IMR-90 (cell line): Measurements from ENCODE around the gene SLC6A3. TPM values are rescaled to one million over a fixed set of nuclear protein-coding genes. Genes with fewer than 3 reads are reported as not detected.

ENCODE experiments used
- ATAC-seq: fragments of 200-7000 bp; cut with Tn5 transposase; 2 replicates; pipeline ENCODE4 v1.9.1; 2020; ENCODE audit warnings: low read depth, mild to moderate bottlenecking, moderate library complexity
- BruUV-seq: library from RNA; stranded (reverse); fragments of 400-500 nt; replicated peaks from 2 replicates; lab custom pipeline; 2021; lab: Mats Ljungman, UMichigan
- CTCF ChIA-PET: fragments of 300-600 bp; formaldehyde crosslinking; extraction: SDS; loops from one replicate; lab custom pipeline; 2021; ENCODE audit warnings: antibody characterized with exemption; lab: Yijun Ruan, JAX
- POLR2A ChIA-PET: fragments of 300-600 bp; sonication (Branson Sonifier 250); formaldehyde crosslinking; loops from one replicate; lab custom pipeline; 2022; ENCODE audit warnings: antibody characterized with exemption; ENCODE audit not compliant: unreplicated experiment; lab: Charles Lee
- DNase-seq: peaks from one replicate; pipeline ENCODE4 v3.0.0; 2013
- H2AFZ ChIP-seq: replicated peaks from 2 replicates; pipeline ENCODE3; 2013; ENCODE audit warnings: low read length, mild to moderate bottlenecking; ENCODE audit not compliant: poor library complexity
- H2AK5ac ChIP-seq: 2 replicates; pipeline ENCODE4 v1.6.1; 2013; ENCODE audit warnings: low read depth, low read length, inconsistent platforms
- H2AK9ac ChIP-seq: replicated peaks from 2 replicates; pipeline ENCODE3; 2013; ENCODE audit warnings: mild to moderate bottlenecking, low read depth, low read length, moderate library complexity; ENCODE audit not compliant: poor library complexity
- H2BK120ac ChIP-seq: 2 replicates; pipeline ENCODE4 v1.6.1; 2013; ENCODE audit warnings: low read depth, low read length, inconsistent platforms
- H2BK15ac ChIP-seq: 3 replicates; pipeline ENCODE4 v1.6.1; 2013; ENCODE audit warnings: low read depth, low read length, inconsistent platforms
- H2BK20ac ChIP-seq: 2 replicates; pipeline ENCODE4 v1.6.1; 2013; ENCODE audit warnings: low read depth, mild to moderate bottlenecking, inconsistent platforms, low read length, moderate library complexity
- H2BK5ac ChIP-seq: 2 replicates; pipeline ENCODE4 v1.6.1; 2013; ENCODE audit warnings: mild to moderate bottlenecking, low read depth, low read length, inconsistent platforms; ENCODE audit not compliant: poor library complexity, severe bottlenecking
- H3K14ac ChIP-seq: replicated peaks from 2 replicates; pipeline ENCODE4 v1.6.1; 2013; ENCODE audit warnings: low read depth, low read length, inconsistent platforms
- H3K18ac ChIP-seq: 2 replicates; pipeline ENCODE4 v1.6.1; 2013; ENCODE audit warnings: low read depth, low read length, control low read depth
- H3K23ac ChIP-seq: 2 replicates; pipeline ENCODE4 v1.6.1; 2013; ENCODE audit warnings: low read depth, low read length, inconsistent platforms
- H3K27ac ChIP-seq: 2 replicates; pipeline ENCODE4 v1.5.1; 2013; ENCODE audit warnings: mild to moderate bottlenecking, control low read depth, low read length; ENCODE audit not compliant: insufficient read depth
- H3K27me3 ChIP-seq: 2 replicates; pipeline ENCODE4 v1.6.1; 2013; ENCODE audit warnings: low read length; ENCODE audit not compliant: control insufficient read depth, insufficient read depth
- H3K36me3 ChIP-seq: 2 replicates; pipeline ENCODE4 v1.6.1; 2013; ENCODE audit warnings: low read length, mixed read lengths; ENCODE audit not compliant: control insufficient read depth, insufficient read depth
- H3K4ac ChIP-seq: 2 replicates; pipeline ENCODE4 v1.6.1; 2013; ENCODE audit warnings: low read depth, low read length, inconsistent platforms
- H3K4me1 ChIP-seq: 2 replicates; pipeline ENCODE4 v1.6.1; 2013; ENCODE audit warnings: low read length, mixed read lengths; ENCODE audit not compliant: control insufficient read depth, insufficient read depth
- H3K4me2 ChIP-seq: 2 replicates; pipeline ENCODE4 v1.6.1; 2013; ENCODE audit warnings: low read depth, mild to moderate bottlenecking, control low read depth, low read length, moderate library complexity
- H3K4me3 ChIP-seq: 2 replicates; pipeline ENCODE4 v1.5.1; 2013; ENCODE audit warnings: low read depth, mild to moderate bottlenecking, control low read depth, low read length, moderate library complexity; ENCODE audit not compliant: insufficient read depth
- H3K56ac ChIP-seq: 2 replicates; pipeline ENCODE4 v1.6.1; 2013; ENCODE audit warnings: low read length, inconsistent platforms; ENCODE audit not compliant: insufficient read depth; ENCODE audit errors: extremely low read depth
- H3K79me1 ChIP-seq, 2 experiments: 2 replicates each; pipeline ENCODE4 v1.6.1; 2013; ENCODE audit warnings: low read length in 2 of 2, inconsistent platforms in 1 of 2, low read depth in 1 of 2
- H3K9ac ChIP-seq: 2 replicates; pipeline ENCODE4 v1.6.1; 2013; ENCODE audit warnings: low read depth, low read length, control low read depth
- H3K9me1 ChIP-seq: 2 replicates; pipeline ENCODE4 v1.6.1; 2013; ENCODE audit warnings: low read length, inconsistent platforms; ENCODE audit not compliant: insufficient read depth
- H3K9me3 ChIP-seq: 2 replicates; pipeline ENCODE4 v1.6.1; 2013; ENCODE audit warnings: low read length; ENCODE audit not compliant: control insufficient read depth, insufficient read depth
- H4K20me1 ChIP-seq: 2 replicates; pipeline ENCODE4 v1.6.1; 2013; ENCODE audit warnings: low read length, inconsistent platforms; ENCODE audit not compliant: insufficient read depth
- H4K5ac ChIP-seq: 2 replicates; pipeline ENCODE4 v1.6.1; 2013; ENCODE audit warnings: mild to moderate bottlenecking, low read depth, low read length, control low read depth
- H4K8ac ChIP-seq, 2 experiments: 2 replicates each; pipeline ENCODE4 v1.6.1; 2013; ENCODE audit warnings: low read depth in 2 of 2, low read length in 2 of 2, control low read depth in 1 of 2, inconsistent platforms in 1 of 2
- H4K91ac ChIP-seq: 2 replicates; pipeline ENCODE4 v1.6.1; 2013; ENCODE audit warnings: low read depth, low read length, inconsistent platforms; ENCODE audit not compliant: insufficient read depth
- BHLHE40 ChIP-seq: fragments of 150-350 bp; IDR thresholded peaks from 2 replicates; pipeline ENCODE4 v1.6.1; 2016; ENCODE audit warnings: mild to moderate bottlenecking, low read depth, low read length
- CEBPB ChIP-seq: IDR thresholded peaks from 2 replicates; pipeline ENCODE4 v1.6.1; 2012; ENCODE audit warnings: low read depth, low read length, improper control_type of control experiment
- CHD1 ChIP-seq: IDR thresholded peaks from 2 replicates; pipeline ENCODE4 v1.6.1; 2012; ENCODE audit warnings: low read depth, low read length, improper control_type of control experiment
- CTCF ChIP-seq: conservative IDR thresholded peaks from 2 replicates; pipeline ENCODE4 v1.5.1; 2012; ENCODE audit warnings: mild to moderate bottlenecking, low read depth, low read length, improper control_type of control experiment
- ELK1 ChIP-seq: fragments of 150-350 bp; IDR thresholded peaks from 2 replicates; pipeline ENCODE4 v1.6.1; 2016; ENCODE audit warnings: low read depth, mild to moderate bottlenecking, low read length, moderate library complexity, borderline replicate concordance
- FOS ChIP-seq: fragments of 150-350 bp; IDR thresholded peaks from 2 replicates; pipeline ENCODE4 v1.6.1; 2016; ENCODE audit warnings: low read depth, low read length
- MAFK ChIP-seq: IDR thresholded peaks from 2 replicates; pipeline ENCODE4 v1.6.1; 2012; ENCODE audit warnings: low read depth, low read length, improper control_type of control experiment
- MAZ ChIP-seq: IDR thresholded peaks from 2 replicates; pipeline ENCODE4 v1.6.1; 2012; ENCODE audit warnings: low read depth, mild to moderate bottlenecking, low read length, improper control_type of control experiment, moderate library complexity, borderline replicate concordance
- MXI1 ChIP-seq: IDR thresholded peaks from 2 replicates; pipeline ENCODE4 v1.6.1; 2012; ENCODE audit warnings: low read depth, mild to moderate bottlenecking, low read length, moderate library complexity, borderline replicate concordance
- NFE2L2 ChIP-seq: fragments of 150-350 bp; IDR thresholded peaks from 2 replicates; pipeline ENCODE4 v1.6.1; 2016; ENCODE audit warnings: low read depth, mild to moderate bottlenecking, low read length
- POLR2A ChIP-seq: IDR thresholded peaks from 2 replicates; pipeline ENCODE4 v1.6.1; 2012; ENCODE audit warnings: mild to moderate bottlenecking, low read depth, low read length
- RAD21 ChIP-seq: IDR thresholded peaks from 2 replicates; pipeline ENCODE4 v1.6.1; 2012; ENCODE audit warnings: low read length, improper control_type of control experiment
- RCOR1 ChIP-seq: IDR thresholded peaks from 2 replicates; pipeline ENCODE4 v1.6.1; 2012; ENCODE audit warnings: mild to moderate bottlenecking, low read length, improper control_type of control experiment; ENCODE audit not compliant: insufficient replicate concordance
- RFX5 ChIP-seq: IDR thresholded peaks from 2 replicates; pipeline ENCODE4 v1.8.0; 2012; ENCODE audit warnings: low read depth, mild to moderate bottlenecking, low read length, moderate library complexity
- SMC3 ChIP-seq: fragments of 150-350 bp; IDR thresholded peaks from 2 replicates; pipeline ENCODE4 v1.6.1; 2016; ENCODE audit warnings: low read depth, mild to moderate bottlenecking, antibody characterized with exemption, low read length, moderate library complexity
- USF2 ChIP-seq: fragments of 150-350 bp; IDR thresholded peaks from 2 replicates; pipeline ENCODE4 v1.6.1; 2017; ENCODE audit warnings: mild to moderate bottlenecking, antibody characterized with exemption, low read length, low read depth
- WGBS, 2 experiments: methylation state at CpG; one replicate each; pipeline versions ENCODE4 v1.1.5 to v1.1.7; 2013; ENCODE audit warnings: missing lambda C conversion rate in 2 of 2; ENCODE audit not compliant: insufficient read length in 1 of 2; ENCODE audit errors: extremely low coverage in 2 of 2; 5-methylcytosine and 5-hydroxymethylcytosine counted together
- dilution Hi-C: fragments of 300-500 bp; cut with HindIII; formaldehyde crosslinking; loops from one replicate; pipeline ENCODE4 v1.14.3; 2018; ENCODE audit warnings: low sequenced_read_pairs; ENCODE audit not compliant: unreplicated experiment
- in situ Hi-C: fragments of 300-500 bp; cut with MboI; formaldehyde crosslinking; loops from 3 replicates; pipeline ENCODE4 v1.14.3; 2019; ENCODE audit warnings: low sequenced_read_pairs, inconsistent platforms, mixed read lengths
- intact Hi-C: fragments of 100-400 bp; cut with micrococcal nuclease; formaldehyde crosslinking; loops from 2 replicates; pipeline ENCODE4 v1.10.0; 2022
- polyA plus RNA-seq, 3 experiments: library from polyadenylated mRNA; depleted of rRNA; stranded (reverse); fragments of >200 nt; gene quantifications; 2 replicates each; pipeline ENCODE4 v1.2.3, GENCODE V29; 2012; ENCODE audit warnings: low replicate concordance in 1 of 3
- total RNA-seq: library from RNA; depleted of rRNA; stranded (reverse); fragments of >200 nt; gene quantifications from 2 replicates; pipeline ENCODE4 v1.2.3, GENCODE V29; 2012

SLC6A3 gene
- total and polyA plus RNA-seq, 2 of the 4 experiments (the other 2 are of a cell fraction) = not detected

GRCh38 chr5:1366514-1366913 is 78.7 kb downstream of the SLC6A3 start:
- no TSS peak for BruUV-seq
- no peak overlapping the region for H3K56ac ChIP-seq
- no peak overlapping the region for H3K4ac ChIP-seq
- H4K20me1 ChIP-seq = no peaks in the 10 kb centered on the region
- no peak overlapping the region for H4K8ac ChIP-seq
- no peaks in the 10 kb centered on the region for H3K9me3 ChIP-seq
- no peak overlapping the region for H3K27ac ChIP-seq
- no peaks in the 10 kb centered on the region for H3K9me1 ChIP-seq
- no peak overlapping the region for H2AK9ac ChIP-seq
- H4K91ac ChIP-seq = no peak overlapping the region
- ATAC-seq (no peak), DNase-seq (no peak)
- H3K36me3 ChIP-seq = no peaks in the 10 kb centered on the region
- dilution Hi-C loops (no loop called here), intact Hi-C loops (no loop called here), in situ Hi-C loops (loop anchor here (25.0 kb wide), 1 partner anchor 271 kb away; no protein-coding TSS in a partner anchor)
- no peak overlapping the region for H3K4me2 ChIP-seq
- TF ChIP-seq MXI1 (no peak), CTCF (no peak), CHD1 (no peak), ELK1 (no peak), NFE2L2 (no peak), RAD21 (no peak), FOS (no peak), POLR2A (no peak), RCOR1 (no peak), RFX5 (no peak), MAFK (no peak), USF2 (no peak), SMC3 (no peak), CEBPB (no peak), BHLHE40 (no peak), MAZ (no peak)
- no peaks in the 10 kb centered on the region for H3K4me1 ChIP-seq
- no peaks in the 10 kb centered on the region for H3K79me1 ChIP-seq
- no peak overlapping the region for H4K5ac ChIP-seq
- no peak overlapping the region for H3K14ac ChIP-seq
- H2BK15ac ChIP-seq = no peak overlapping the region
- no peak overlapping the region for H2BK120ac ChIP-seq
- ChIA-PET CTCF (no interaction called here), POLR2A (no interaction called here)
- no peak overlapping the region for H2BK5ac ChIP-seq
- H3K18ac ChIP-seq = no peak overlapping the region
- H3K4me3 ChIP-seq = no peak overlapping the region
- WGBS, 2 experiments = 90% methylated on average over 2 of the region's 14 CpGs; no CpG with 5 or more reads in 1 of the 2 experiments
- no peak overlapping the region for H3K9ac ChIP-seq
- no peak overlapping the region for H2BK20ac ChIP-seq
- H3K23ac ChIP-seq = no peak overlapping the region
- H2AFZ ChIP-seq = no peak overlapping the region
- H2AK5ac ChIP-seq = no peak overlapping the region
- H3K27me3 ChIP-seq = peaks cover 43% of the 10 kb centered on the region; the same call in 1 of the 2 replicates
